HG03558 (cell line): ENCODE results near the gene CYGB.
"Not testable (repeated sequence)": the region's sequence is repeated elsewhere in the genome, so short reads cannot be mapped to it uniquely, and the experiment has no call there.

ENCODE experiments used
- ATAC-seq: cut with Tn5 transposase; IDR thresholded peaks from one replicate; pipeline ENCODE4 v1.9.1; 2021; ENCODE audit warnings: moderate number of reproducible peaks; ENCODE audit not compliant: unreplicated experiment; ENCODE audit errors: extremely low read depth

Gene CYGB

DNA sequence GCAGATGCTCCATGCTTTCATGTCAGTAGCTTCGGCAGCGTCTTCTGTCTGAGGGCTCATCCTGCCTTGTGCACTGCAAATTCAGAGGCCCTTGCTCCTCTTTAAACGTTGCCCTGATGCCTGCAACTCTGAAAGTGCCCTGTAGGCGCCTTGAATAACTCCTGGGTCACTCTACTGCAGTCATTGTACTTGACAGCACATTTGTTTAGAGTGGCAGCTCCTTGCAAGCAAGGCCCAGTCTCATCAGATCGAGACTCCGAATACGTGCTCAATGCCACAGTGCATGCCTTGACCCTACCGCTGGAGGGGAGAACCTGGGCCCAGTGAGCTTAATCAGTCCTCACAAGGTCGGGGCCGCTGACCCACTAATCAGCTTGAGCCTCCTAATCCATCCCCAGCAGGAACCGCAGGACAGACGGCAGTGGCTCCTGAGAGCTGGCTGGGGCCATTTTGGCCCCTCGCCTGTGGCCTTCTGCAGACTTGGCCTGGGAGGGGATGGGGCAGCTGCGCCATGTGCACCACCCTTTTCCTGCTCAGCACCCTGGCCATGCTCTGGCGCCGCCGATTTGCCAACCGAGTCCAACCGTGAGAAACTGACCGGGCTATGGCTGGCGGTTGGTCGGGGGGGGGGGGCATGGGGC, 2.2 kb upstream of the CYGB start, which contains the start of gene PRCD:
TSS of gene PRCD (plus strand) at position 414 of the 641 bp plus-strand sequence. CDS start at position 512, 98 bp downstream.
- ATAC-seq, result no peak

- ATAC-seq, result no peak
These were observed 1.5 kb upstream of the CYGB start for GRCh38 chr17:76538941-76539570.

DNA sequence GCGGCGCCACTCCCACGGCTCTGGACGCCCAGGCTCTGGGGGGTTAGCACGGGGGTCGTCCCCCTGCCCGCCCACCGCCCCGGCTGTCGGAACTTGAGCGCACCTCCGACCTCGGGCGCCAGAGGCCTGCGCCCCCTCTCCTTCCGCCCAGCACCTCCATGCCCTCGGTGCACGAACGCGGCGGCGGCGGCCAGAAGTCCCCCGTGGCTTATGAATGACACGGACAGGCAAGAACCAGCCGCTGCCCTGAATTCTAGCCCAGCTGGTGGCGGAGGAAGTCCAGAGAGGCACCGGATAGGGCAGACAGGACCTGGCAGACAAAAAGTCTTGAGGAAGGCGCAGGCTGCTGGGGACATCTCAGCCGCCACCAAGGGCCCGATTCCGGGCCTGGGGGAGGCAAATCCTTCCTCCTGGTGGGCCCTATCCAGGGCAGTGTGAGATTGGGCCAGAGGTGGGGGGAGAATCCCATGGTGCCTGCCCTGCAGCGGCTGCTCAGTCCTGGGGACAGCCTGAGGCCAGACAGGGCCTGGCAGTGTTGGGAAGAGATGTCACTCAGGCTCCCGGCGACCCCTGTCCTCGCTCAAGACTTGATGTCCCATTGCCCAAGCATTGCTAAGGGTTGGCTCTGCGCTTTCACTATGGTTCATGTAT, 897 bp upstream of the CYGB start:
- ATAC-seq, result no peak

GRCh38 chr17:76537288-76537577, 276 bp downstream of the CYGB start:
- ATAC-seq, result no peak

GRCh38 chr17:76536511-76537287, 810 bp downstream of the CYGB start:
- no peak for ATAC-seq

GRCh38 chr17:76535788-76536510, 1.6 kb downstream of the CYGB start:
- ATAC-seq, result no peak

DNA sequence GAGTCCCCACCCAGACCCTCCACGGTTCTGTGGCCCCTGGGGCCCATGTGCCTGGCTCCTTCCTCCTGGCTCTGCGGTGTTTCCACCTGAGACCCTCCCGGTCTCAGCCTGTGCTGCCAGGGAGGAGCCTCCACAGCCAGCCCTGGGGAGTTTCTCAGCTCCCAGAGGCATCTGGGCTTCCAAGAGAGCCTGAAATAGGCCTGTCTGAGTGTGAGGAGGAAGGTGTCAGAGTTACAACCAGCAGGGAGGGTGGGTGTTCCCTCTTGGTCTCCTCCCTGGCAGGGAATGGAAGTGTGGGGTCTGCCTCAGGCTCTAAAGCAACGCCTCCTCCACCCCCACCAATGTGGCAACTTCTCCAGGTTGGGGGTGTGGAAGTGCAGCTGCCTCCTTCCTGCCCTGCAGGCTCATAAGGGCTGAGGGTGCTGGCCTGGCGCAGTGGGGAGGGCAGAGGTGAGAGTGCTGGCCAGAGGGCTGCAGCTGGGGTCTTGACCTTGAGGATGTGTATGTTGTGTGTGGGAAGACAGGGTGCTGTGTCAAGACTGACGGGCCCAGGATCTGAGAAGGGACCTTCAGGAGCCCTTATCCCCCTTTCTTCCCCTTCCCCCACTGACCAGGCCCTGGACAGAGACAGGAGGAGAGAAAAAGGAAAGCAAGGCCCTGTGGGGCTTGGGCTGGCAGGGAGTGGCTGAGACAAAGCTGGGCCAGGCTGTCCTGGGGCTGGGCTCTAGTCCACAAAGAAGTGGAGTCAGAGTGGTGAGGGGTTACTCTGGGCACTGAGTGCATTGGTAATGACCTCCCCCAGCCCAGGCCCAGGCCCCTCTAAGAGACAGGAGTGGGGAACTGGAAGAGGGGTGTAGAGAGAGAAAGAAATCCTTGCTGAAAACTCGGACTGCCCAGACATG, 2.4 kb downstream of the CYGB start:
- no peak for ATAC-seq

DNA sequence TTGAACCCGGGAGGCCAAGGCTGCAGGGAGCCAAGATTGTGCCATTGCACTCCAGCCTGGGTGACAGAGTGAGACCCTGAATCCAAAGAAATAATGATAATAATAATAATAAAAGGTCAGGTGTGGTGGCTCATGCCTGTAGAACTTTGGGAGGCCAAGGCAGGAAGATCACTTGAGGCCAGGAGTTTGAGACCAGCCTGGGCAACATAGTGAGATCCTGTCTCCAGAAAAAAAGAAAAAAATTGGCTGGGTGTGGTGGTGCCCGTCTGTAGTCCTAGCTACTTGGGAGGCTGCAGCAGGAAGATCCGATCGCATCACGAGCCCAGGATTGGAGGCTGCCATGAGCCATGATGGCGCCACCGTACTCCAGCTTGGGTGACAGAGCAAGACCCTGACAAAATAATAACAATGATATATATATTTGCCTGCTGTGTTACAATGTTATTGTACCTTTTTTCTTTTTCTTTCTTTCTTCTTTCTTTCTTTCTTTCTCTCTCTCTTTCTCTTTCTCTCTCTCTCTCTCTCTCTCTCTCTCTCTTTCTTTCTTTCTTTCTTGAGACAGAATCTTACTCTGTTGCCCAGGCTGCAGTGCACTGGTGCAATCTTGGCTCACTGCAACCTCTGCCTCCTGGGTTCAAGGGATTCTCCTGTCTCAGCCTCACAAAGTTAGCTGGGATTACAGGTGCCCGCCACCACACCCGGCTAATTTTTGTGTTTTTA, 3.7 kb downstream of the CYGB start:
- ATAC-seq, result not testable (repeated sequence)

DNA sequence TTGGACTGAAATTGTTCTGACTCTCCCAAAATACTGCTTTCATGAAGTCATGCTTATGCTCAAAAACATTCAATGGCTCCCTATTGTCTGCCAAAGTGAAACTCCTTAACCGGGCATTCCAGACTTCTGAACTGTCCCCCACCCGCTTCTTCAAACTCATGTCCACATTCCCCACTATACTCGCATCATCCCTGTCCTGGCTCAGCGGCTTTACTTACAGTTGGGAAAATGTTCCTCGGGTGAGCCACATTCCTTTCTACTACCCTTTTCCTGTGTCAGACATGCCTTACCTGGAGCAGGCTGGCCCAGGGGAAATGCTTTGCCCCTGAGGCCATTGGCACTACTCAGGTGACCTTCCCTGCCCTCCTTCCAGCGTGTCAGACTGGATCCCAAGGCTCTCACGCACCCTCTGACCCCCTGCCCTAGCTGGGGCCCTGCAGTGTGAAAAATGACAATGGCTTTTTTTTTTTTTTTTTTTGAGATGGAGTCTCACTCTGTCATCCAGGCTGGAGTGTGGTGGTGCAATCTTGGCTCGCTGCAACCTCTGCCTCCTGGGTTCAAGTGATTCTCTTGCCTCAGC, 5.3 kb downstream of the CYGB start:
- ATAC-seq, result no peak

DNA sequence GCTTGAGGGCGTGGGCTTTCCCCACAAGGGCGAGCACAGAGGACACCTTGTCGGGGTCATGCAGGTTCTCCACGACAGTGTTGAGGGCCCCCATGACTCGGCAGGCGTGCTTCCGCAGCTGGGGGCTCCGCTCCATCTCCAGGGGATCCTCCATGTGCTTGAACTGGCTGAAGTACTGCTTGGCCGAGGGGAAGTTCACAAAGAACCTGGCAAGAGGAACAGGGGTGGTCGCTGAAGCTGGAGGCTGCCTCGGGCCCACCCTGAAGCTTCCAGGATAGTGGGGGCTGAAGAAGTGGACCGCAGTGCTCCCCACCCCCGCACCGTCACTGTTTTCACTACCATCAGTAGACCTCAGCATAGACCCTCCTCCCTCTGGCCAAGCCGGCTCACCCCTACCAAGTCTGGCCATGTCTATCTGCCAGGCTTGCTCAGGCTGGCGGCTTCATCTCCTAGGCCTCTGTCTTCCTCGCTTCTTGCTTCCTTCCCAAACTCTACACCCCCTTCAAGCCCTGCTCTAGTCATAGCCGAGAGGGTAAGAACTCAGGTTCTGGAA, 5.9 kb downstream of the CYGB start:
- ATAC-seq, result no peak

DNA sequence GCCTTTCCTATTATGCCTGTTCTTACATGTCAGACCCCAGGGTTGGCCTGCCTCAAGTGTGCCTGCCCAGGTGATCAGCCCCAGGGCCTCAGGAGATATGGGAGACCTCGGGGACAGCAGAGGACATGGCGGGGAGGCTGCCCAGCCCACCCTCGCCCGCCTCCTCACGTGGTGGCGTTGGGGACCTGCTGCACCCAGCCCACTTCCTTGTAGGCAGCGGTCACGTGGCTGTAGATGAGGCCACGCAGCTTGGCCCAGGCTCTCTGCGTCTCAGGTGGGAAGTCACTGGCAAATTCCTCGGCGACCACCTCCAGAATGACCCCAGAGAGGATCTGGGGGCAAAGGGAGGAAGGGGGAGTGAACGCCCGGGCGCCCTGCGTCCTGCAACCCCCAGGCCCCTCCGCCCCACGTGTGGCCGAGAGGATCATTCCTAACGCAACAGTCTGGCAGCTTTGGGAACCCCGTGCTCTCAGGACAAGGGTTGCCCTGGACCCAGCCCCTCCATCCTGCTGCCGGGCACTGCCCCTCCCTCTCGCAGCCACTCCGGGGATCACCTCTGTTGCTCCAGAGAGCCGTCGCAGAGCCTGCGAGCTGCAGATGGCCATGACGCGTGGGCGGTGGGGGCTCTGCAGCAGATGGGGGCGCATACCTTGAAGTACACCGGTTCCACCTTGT, 6.6 kb downstream of the CYGB start:
- ATAC-seq, result no peak

DNA sequence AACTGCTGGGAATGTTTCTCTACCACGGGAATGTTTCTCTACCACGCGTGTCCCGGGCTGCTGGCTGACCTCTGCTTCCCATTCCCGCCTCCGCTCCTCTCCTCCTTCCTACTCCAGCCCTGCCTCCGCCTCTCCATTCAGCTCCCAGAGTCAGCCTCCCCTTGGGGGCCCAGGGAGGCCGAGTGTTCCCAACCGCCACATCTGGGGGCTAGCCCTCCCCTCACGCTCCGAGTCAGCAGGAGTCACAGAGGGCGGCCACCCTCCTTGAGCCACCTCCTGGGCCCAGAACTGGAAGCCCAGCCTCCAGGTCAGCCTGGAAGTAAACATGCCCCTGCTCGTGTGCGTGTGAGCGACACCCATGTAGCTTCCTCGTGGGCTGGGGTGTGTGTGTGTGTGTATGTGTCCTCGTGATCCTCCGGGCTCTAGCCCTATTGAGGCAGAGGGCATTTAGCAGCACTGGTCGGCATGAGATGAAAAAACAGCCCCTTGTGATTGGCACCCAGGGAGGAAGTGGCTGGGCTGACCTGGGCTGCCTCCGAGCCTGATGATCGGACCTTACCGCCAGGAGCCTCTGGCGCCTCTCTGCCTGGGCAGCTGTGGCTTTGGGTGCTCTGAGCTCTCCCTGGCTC, 7.3 kb downstream of the CYGB start:
- ATAC-seq, result no peak

DNA sequence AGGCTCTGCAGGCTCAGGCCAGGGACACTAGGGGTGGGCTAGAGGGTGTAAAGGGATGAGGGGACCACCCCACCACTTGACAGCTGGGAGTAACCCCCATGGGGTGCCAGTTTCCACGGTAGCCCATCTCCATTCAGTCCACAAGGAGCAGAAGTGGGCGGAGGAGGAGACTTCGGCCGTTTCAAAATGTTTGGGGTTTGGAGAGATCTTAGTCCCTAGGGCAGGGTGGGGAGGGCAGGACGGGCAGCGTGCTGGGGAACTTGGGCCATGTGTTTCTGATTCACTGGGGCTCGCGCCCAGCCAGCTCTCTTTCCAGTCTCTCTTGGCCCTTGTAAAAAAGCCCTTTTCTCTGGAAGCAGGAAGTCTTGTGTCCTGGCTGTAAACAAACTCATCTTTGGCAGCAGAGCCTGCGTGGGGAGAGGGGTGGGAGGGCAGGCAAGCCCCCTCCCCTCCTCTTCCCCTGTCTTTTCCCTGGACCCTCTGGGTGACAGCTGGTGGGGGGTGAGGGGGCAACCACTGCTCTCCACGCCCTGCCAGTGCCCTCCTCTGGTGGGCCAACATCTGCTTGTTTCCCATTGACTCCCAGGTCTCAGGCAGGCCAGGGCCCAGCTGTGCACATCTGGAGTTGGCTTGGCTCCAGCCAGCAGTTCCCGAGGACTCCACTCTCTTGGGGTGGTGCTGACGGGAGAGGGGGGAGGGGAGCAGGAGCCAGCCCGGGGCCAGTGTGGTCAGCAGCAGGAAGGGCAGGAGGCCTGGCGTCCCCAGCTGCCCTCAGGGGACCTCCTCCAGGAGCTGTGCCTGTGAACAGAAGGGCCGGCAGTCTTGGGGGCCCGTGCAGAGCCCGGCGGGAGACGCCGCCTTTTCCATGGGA, 8.1 kb downstream of the CYGB start:
- ATAC-seq, result no peak

GRCh38 chr17:76528528-76529223, 8.8 kb downstream of the CYGB start:
- no peak for ATAC-seq

DNA sequence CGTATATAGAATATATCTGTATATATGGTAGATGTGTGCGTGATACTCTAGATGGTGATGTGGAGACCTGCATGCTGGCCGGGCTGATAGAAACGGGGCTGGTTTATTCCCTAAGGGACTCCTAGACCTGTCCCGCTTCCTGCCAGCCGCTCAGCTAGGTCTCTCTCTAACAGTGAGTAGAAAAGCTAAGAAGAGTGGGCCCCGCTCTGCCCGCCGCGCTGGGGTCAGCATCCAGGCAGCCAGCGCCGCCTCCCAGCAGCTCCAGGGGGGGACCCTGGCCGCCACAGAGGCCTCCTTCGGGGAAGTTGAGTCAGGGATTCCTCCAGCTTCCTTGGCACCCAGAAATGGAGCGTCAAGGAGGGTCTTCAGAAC, 9.4 kb downstream of the CYGB start:
- ATAC-seq, result no peak
